OCI-LY3 (cell line): ENCODE results near the gene NCKAP1.

Experiments
- H2AFZ ChIP-seq: fragments of 200-600, 300-600 bp; shearing (Covaris generic); 2 replicates; pipeline ENCODE4 v1.6.0; 2014; ENCODE audit warnings: antibody characterized with exemption, low read depth, low read length
- H3K27ac ChIP-seq: fragments of 200-600, 300-600 bp; sonication (generic); 2 replicates; pipeline ENCODE4 v1.5.1; 2014; ENCODE audit warnings: mild to moderate bottlenecking, low read length, moderate library complexity, mixed read lengths
- H3K27me3 ChIP-seq: fragments of 200-600, 300-600 bp; sonication (generic); 2 replicates; pipeline ENCODE4 v1.6.1; 2014; ENCODE audit warnings: low read depth, low read length, mixed read lengths
- H3K36me3 ChIP-seq: fragments of 200-600, 300-600 bp; sonication (generic); replicated peaks from 2 replicates; pipeline ENCODE3; 2014; ENCODE audit warnings: low read depth, low read length, mixed read lengths
- H3K4me1 ChIP-seq: fragments of 300-600, 200-600 bp; sonication (generic); 2 replicates; pipeline ENCODE4 v1.6.1; 2014; ENCODE audit warnings: low read length, mixed read lengths
- H3K4me2 ChIP-seq: fragments of 200-600, 300-600 bp; sonication (generic); 2 replicates; pipeline ENCODE4 v1.6.1; 2014; ENCODE audit warnings: low read length, mixed read lengths
- H3K4me3 ChIP-seq: fragments of 300-600, 200-600 bp; sonication (generic); 2 replicates; pipeline ENCODE4 v1.5.1; 2014; ENCODE audit warnings: antibody characterized with exemption, mild to moderate bottlenecking, low read length, moderate library complexity
- H3K79me2 ChIP-seq: fragments of 300-600, 200-600 bp; shearing (Covaris generic); 2 replicates; pipeline ENCODE4 v1.6.1; 2014; ENCODE audit warnings: mild to moderate bottlenecking, low read length, mixed read lengths
- H3K9ac ChIP-seq: fragments of 300-600, 200-600 bp; shearing (Covaris generic); 2 replicates; pipeline ENCODE4 v1.6.0; 2014; ENCODE audit warnings: mild to moderate bottlenecking, low read length, moderate library complexity
- H3K9me3 ChIP-seq: fragments of 200-600, 300-600 bp; shearing (Covaris generic); 2 replicates; pipeline ENCODE4 v1.6.1; 2014; ENCODE audit warnings: low read length, mixed read lengths; ENCODE audit not compliant: insufficient read depth
- H4K20me1 ChIP-seq: fragments of 200-600, 300-600 bp; sonication (generic); 2 replicates; pipeline ENCODE4 v1.6.1; 2016; ENCODE audit warnings: low read length, mixed read lengths; ENCODE audit not compliant: insufficient read depth
- CTCF ChIP-seq: fragments of 200-600, 300-600 bp; sonication (generic); IDR thresholded peaks from 2 replicates; pipeline ENCODE4 v1.5.1; 2014; ENCODE audit warnings: antibody characterized with exemption, low read length, low read depth
- EZH2phosphoT487 ChIP-seq: fragments of 200-600 bp; shearing (Covaris generic); IDR thresholded peaks from 2 replicates; pipeline ENCODE4 v1.6.1; 2018; ENCODE audit warnings: antibody characterized with exemption, mixed run types, low read depth

The NCKAP1 gene

GRCh38 chr2:182913064-182913463 is 125.2 kb downstream of the NCKAP1 start:
- Histone ChIP-seq H3K36me3 (no peaks in the 10 kb centered on the region), H2AFZ (no peak overlapping the region), H3K27me3 (peaks cover 3% of the 10 kb centered on the region), H3K9ac (no peak overlapping the region), H3K4me1 (no peaks in the 10 kb centered on the region), H3K27ac (no peak overlapping the region), H3K79me2 (no peaks in the 10 kb centered on the region), H3K4me2 (no peak overlapping the region), H3K4me3 (no peak overlapping the region), H4K20me1 (no peaks in the 10 kb centered on the region), H3K9me3 (no peaks in the 10 kb centered on the region)
- TF ChIP-seq CTCF (no peak), EZH2phosphoT487 (no peak)

DNA sequence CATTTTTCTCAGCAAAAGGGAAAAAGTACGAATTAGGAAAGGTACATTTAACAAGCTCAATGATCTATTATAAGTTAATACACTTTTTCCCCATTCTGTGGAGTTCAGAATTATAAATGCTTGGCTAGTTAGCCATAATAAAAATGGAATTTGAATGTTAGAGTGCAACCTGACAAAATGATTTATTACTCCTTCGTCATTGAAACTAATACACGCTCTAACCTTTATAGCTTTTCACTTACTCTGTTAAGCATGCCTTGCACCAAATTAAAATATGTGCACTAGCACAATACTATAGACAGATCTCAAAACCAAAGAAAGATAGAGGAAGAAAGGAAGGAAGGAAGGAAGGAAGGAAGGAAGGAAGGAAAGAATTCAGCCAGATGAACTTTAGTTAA is 125.7 kb downstream of the NCKAP1 start:
- H4K20me1 ChIP-seq: no peaks in the 10 kb centered on the region
- no peak overlapping the region for H3K27ac ChIP-seq

GRCh38 chr2:182911813-182912517 is 126.3 kb downstream of the NCKAP1 start:
- Histone ChIP-seq H3K27me3 (peaks cover 3% of the 10 kb centered on the region), H4K20me1 (no peaks in the 10 kb centered on the region), H3K9ac (no peak overlapping the region), H3K4me1 (no peaks in the 10 kb centered on the region), H3K4me3 (no peak overlapping the region), H2AFZ (no peak overlapping the region), H3K36me3 (no peaks in the 10 kb centered on the region), H3K79me2 (no peaks in the 10 kb centered on the region), H3K9me3 (no peaks in the 10 kb centered on the region), H3K4me2 (no peak overlapping the region), H3K27ac (no peak overlapping the region)
- TF ChIP-seq CTCF (no peak), EZH2phosphoT487 (no peak)

More for the DNA sequence above, 125.7 kb downstream of the NCKAP1 start:
- H2AFZ ChIP-seq: no peak overlapping the region
- H3K4me3 ChIP-seq: no peak overlapping the region
- no peaks in the 10 kb centered on the region for H3K79me2 ChIP-seq
- no peak overlapping the region for H3K4me2 ChIP-seq
- no peak overlapping the region for H3K9ac ChIP-seq
- H3K9me3 ChIP-seq: no peaks in the 10 kb centered on the region
- TF ChIP-seq EZH2phosphoT487 (no peak), CTCF (no peak)
- no peaks in the 10 kb centered on the region for H3K4me1 ChIP-seq
- peaks cover 3% of the 10 kb centered on the region for H3K27me3 ChIP-seq
- no peaks in the 10 kb centered on the region for H3K36me3 ChIP-seq

GRCh38 chr2:182910965-182911364 is 127.3 kb downstream of the NCKAP1 start:
- Histone ChIP-seq H3K9ac (no peak overlapping the region), H3K36me3 (no peaks in the 10 kb centered on the region), H3K27ac (no peak overlapping the region), H3K79me2 (no peaks in the 10 kb centered on the region), H3K4me1 (no peaks in the 10 kb centered on the region), H2AFZ (no peak overlapping the region), H3K4me2 (no peak overlapping the region), H4K20me1 (no peaks in the 10 kb centered on the region), H3K9me3 (no peaks in the 10 kb centered on the region), H3K27me3 (peaks cover 3% of the 10 kb centered on the region), H3K4me3 (no peak overlapping the region)
- no peak for TF ChIP-seq EZH2phosphoT487
- TF ChIP-seq CTCF: no peak
